Astrocyte of the hippocampus (primary cell): ENCODE results near the gene SLC12A7.

Source experiments
- DNase-seq: peaks from one replicate; pipeline ENCODE4 v3.0.0; 2011; ENCODE audit warnings: low read depth, low spot score

SLC12A7 gene

DNA sequence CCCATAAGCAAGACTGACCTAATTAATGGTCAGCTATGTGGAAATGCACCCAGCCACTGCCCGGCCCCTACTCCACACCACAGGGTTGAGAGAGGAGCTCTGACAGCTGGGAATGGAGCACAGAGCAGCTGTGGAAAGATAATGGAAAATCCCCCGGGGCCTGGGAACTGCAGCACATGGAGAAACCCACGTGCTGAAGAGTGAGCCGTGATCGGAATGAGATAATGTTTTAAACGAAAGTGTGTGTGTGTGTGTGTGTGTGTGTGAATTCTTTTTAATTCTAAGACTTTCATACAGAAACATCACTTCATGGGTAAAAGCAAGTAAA lies 13.1 kb upstream of the SLC12A7 start:
- DNase-seq, result no peak

GRCh38 chr5:1124205-1125029 lies 12.6 kb upstream of the SLC12A7 start:
- DNase-seq, result no peak

DNA sequence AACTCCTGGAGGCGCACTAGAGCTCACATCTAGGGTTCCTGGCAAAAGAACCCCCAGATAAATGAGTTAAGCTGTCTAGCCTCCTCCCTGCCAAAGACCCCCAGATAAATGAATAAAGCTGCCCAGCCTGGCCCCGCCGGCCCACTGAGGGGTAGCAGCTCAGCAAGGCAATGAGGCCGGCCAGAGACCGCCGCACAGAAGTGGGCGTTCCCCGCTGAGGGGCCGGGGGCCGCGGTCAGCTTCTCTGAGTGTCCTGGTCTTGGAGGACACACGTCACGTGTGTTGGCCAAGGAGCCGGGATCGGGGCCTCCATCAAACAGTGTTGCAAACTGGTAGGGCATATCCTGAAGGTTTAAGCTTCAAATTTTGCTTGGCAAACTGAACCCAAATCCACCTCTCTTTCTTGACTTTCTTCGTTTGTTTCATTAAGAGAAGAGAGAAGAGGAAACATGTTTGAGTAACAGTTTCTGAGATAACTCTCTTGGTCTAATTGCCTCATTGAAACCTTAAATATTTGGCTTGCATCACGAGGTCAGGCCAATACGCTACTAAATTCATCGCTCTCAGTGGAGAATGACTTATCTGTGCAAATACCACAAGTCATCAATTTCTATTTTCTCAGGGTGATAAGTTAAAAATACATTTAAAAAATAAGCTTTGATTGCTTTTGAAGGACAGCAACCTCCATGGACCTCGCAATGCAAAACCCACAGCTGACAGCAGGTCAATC lies 11.7 kb upstream of the SLC12A7 start:
- no peak for DNase-seq

GRCh38 chr5:1122511-1123294 lies 10.8 kb upstream of the SLC12A7 start:
- DNase-seq, result no peak

- DNase-seq, result no peak
Observed at GRCh38 chr5:1121891-1122290, 10.0 kb upstream of the SLC12A7 start.

DNA sequence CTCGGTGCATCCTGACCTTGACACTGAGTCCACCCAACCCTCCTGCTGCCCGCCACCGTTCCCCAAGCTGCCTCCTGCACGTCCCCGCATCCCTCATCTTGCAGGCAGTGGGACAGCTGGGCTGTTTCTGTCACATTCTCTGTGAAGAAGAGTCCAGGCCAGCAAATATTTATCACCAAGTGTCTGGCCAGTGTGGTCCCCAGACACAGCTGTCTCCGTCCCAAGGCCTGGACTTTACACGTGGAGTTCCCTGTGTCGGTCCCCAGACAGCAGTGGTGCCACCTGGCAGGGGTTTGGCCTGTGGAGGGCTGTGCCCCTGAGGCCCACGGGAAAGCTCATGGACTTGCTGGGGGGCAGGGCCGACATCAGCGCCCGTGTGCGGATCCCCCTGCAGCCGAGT lies 9.2 kb upstream of the SLC12A7 start:
- no peak for DNase-seq

DNA sequence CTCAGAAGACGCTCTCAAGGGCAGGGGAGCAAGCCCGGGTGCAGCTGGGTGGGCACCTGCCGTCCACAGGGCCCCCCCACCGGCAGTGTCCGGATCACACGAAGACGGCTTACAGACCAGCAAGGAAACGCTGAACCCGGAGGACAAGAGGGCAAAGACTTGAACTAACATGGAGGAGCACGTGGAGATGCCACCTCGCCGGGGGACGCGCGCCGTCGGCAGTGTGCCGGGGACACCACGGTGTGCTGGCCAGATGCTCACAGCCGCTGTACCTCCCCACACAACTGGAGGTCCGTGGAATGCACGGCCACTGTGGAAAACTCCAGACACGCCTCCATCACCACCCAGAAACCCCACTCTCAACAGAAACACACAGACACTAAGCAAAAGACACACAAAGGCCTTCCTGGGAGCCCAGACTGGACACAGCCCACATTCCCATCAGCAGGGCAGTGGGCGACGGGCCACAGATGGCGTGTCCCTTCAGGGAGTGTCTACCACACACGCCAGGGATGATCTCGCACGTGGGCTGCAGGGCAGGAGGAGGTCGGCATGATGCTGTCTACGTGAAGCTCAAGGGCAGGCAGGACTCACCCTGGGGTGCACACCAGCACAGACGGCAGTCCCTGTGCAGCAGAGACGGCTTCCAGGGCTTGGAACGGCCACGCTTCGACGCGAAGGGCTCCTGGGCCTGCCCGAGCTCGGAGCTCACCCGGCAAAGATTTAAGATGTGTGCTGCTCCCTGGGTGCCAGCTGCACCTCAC lies 8.6 kb upstream of the SLC12A7 start:
- DNase-seq, result no peak

GRCh38 chr5:1119312-1119831 lies 7.5 kb upstream of the SLC12A7 start:
- DNase-seq, result no peak

DNA sequence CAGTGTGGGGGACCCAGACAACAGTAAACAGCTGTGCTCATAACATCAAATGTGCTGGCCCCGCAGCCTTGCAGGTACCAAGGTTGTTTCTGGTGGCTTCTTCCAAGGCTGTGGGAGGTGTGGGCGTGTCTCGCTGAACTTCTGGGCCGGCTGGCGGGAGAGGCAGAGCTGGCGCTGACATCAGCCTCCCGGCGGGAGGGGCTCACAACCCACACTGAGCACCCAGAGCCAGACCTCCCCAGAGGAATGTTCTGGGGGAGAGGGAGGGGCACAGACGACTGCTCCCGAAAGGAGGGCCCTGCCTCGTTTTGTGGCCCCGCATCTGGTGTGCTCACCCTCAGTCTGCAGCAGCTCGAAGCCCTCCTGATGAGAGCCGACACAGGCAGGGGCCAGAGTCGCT lies 6.9 kb upstream of the SLC12A7 start:
- DNase-seq, result peak; percentile 60

GRCh38 chr5:1118231-1118698 lies 6.4 kb upstream of the SLC12A7 start:
- peak; percentile 49 for DNase-seq

GRCh38 chr5:1116977-1117376 lies 5.1 kb upstream of the SLC12A7 start:
- DNase-seq, result no peak

GRCh38 chr5:1116109-1116740 lies 4.4 kb upstream of the SLC12A7 start:
- DNase-seq, result no peak

- no peak for DNase-seq
Observed at GRCh38 chr5:1115123-1115815, 3.4 kb upstream of the SLC12A7 start.

GRCh38 chr5:1113805-1114586 lies 2.1 kb upstream of the SLC12A7 start:
- DNase-seq, result no peak

DNA sequence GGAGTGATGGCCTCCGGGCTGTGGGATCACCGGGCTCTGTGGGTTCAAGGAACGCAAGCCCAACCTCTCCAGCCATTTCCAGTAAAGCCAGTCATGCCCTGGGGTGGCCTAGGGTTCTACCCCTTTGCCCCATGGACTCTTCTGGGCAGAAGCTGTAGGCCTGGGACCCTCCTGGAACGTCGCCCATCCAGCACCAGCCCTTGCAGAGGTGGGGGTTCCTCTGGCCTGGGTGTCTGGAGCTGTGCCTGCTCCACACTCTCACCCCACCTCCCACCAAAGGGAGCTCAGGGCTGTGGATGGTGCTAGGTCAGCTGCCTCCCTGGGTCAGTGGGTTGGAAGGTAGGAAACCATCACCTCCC lies 1.4 kb upstream of the SLC12A7 start:
- DNase-seq, result no peak

DNA sequence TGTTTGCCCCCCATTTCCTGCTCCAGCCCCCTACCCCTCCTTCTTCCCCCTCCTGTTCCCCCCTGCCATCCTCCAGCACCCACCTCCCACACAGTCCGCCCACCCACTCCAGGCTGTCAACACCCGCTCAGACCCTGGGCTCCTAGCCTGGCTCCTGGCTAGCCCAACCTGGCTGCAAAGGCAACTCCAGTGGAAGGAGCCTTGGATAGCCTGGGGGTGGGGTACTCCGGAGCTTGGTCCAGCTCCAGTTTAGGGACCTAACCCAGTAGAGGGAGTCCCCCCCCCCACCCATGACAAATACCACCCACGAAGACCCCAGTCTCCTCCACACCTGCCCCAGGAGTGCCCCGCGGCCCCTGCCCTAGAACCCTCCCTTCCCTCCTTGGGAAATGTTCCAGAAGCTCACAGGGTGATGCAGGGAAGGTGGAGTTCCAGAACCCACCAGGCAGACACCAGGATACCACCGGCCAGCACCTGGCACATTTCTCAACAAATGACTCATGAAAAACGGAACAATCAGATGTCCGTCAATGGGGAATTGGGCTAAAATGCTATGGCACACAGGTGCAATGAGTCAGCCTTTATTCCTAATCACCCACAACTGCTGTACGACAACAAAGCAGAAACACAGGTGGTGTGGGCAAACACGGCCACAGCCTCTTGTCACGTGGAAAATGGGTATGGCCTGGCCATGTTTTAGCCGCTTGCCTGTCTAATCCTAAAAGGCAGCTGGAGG lies 901 bp upstream of the SLC12A7 start:
- no peak for DNase-seq

DNA sequence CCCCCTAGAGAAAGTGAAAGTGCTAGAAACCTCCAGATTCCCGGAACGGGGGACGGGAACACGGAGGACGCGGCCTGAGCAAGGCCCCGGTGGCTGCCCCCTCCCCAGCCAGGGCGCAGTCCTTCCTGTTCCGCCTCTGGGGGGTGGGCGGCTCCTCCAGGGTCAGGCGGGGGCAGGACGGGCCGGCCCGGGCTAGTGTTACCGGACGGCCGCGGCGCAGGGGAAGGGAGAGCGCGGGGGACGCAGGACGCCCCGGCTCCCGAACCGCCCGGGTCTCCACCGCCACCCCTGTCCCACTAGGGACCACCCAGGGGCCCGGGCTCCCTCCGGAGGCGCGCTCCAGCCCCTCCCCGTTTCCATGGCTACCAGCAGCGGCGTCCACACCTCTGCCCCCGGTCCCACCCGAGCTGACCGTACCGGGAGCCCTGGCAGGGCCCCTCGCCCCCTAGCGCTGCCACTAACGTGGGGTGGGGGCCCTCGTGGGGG lies 579 bp downstream of the SLC12A7 start:
- DNase-seq, result peak; percentile 62
